H9 (cell line): Measurements from ENCODE around the gene ENPEP. TPM values are rescaled to one million over a fixed set of nuclear protein-coding genes. Genes with fewer than 3 reads are reported as not detected.

Experiments used
- DNase-seq: peaks from one replicate; pipeline ENCODE4 v3.0.0-alpha.2; 2017
- H2AFZ ChIP-seq: one replicate; pipeline ENCODE4 v1.6.1; 2013; ENCODE audit warnings: mild to moderate bottlenecking, low read length, control low read depth, moderate library complexity
- H2AK5ac ChIP-seq: 2 replicates; pipeline ENCODE4 v1.6.1; 2013; ENCODE audit warnings: low read length, control low read depth, mixed read lengths; ENCODE audit not compliant: insufficient read length
- H2BK120ac ChIP-seq: one replicate; pipeline ENCODE4 v1.6.1; 2013; ENCODE audit warnings: low read depth, mild to moderate bottlenecking, low read length, control low read depth, inconsistent platforms; ENCODE audit not compliant: poor library complexity, severe bottlenecking
- H2BK12ac ChIP-seq: 2 replicates; pipeline ENCODE4 v1.6.1; 2013; ENCODE audit warnings: low read length, control low read depth, mixed read lengths, low read depth; ENCODE audit not compliant: insufficient read length
- H2BK15ac ChIP-seq: 2 replicates; pipeline ENCODE4 v1.6.1; 2013; ENCODE audit warnings: low read depth, low read length, control low read depth
- H2BK20ac ChIP-seq: one replicate; pipeline ENCODE4 v1.6.1; 2013; ENCODE audit warnings: low read depth, mild to moderate bottlenecking, low read length, control low read depth, inconsistent platforms; ENCODE audit not compliant: poor library complexity, severe bottlenecking
- H2BK5ac ChIP-seq: 2 replicates; pipeline ENCODE4 v1.6.1; 2013; ENCODE audit warnings: low read length, control low read depth, mixed read lengths; ENCODE audit not compliant: insufficient read length
- H3K14ac ChIP-seq: 2 replicates; pipeline ENCODE4 v1.6.1; 2013; ENCODE audit warnings: low read length, control low read depth; ENCODE audit not compliant: insufficient read depth
- H3K18ac ChIP-seq: 2 replicates; pipeline ENCODE4 v1.6.1; 2013; ENCODE audit warnings: low read depth, mild to moderate bottlenecking, mixed read lengths, low read length, control low read depth; ENCODE audit not compliant: insufficient read length
- H3K23ac ChIP-seq: 2 replicates; pipeline ENCODE4 v1.6.1; 2013; ENCODE audit warnings: low read length, control low read depth, mixed read lengths, low read depth; ENCODE audit not compliant: insufficient read length
- H3K23me2 ChIP-seq: 2 replicates; pipeline ENCODE4 v1.6.1; 2013; ENCODE audit warnings: low read depth, mild to moderate bottlenecking, mixed read lengths, low read length, control low read depth; ENCODE audit not compliant: insufficient read length, poor library complexity, severe bottlenecking
- H3K27ac ChIP-seq: 2 replicates; pipeline ENCODE4 v1.5.1; 2013; ENCODE audit warnings: low read length, control low read depth, mixed read lengths, low read depth; ENCODE audit not compliant: insufficient read length
- H3K27me3 ChIP-seq: 2 replicates; pipeline ENCODE4 v1.6.1; 2013; ENCODE audit warnings: low read length, control low read depth, inconsistent platforms; ENCODE audit not compliant: insufficient read depth
- H3K4ac ChIP-seq: 2 replicates; pipeline ENCODE4 v1.6.1; 2013; ENCODE audit warnings: low read depth, mild to moderate bottlenecking, control low read depth, inconsistent platforms, low read length, moderate library complexity
- H3K4me1 ChIP-seq: 2 replicates; pipeline ENCODE4 v1.6.1; 2013; ENCODE audit warnings: low read length, control low read depth, inconsistent platforms; ENCODE audit not compliant: insufficient read depth
- H3K4me2 ChIP-seq: 2 replicates; pipeline ENCODE4 v1.6.1; 2013; ENCODE audit warnings: low read length, control low read depth, mixed read lengths; ENCODE audit not compliant: insufficient read length, insufficient read depth
- H3K56ac ChIP-seq: 2 replicates; pipeline ENCODE4 v1.6.1; 2013; ENCODE audit warnings: low read depth, mild to moderate bottlenecking, mixed read lengths, low read length, control low read depth; ENCODE audit not compliant: insufficient read length
- H3K79me1 ChIP-seq: 2 replicates; pipeline ENCODE4 v1.6.1; 2013; ENCODE audit warnings: low read depth, mild to moderate bottlenecking, moderate library complexity, low read length, control low read depth, inconsistent platforms; ENCODE audit not compliant: insufficient read depth, poor library complexity, severe bottlenecking
- H3K79me2 ChIP-seq: 2 replicates; pipeline ENCODE4 v1.6.1; 2013; ENCODE audit warnings: low read length, control low read depth, inconsistent platforms; ENCODE audit not compliant: insufficient read depth
- H3K9ac ChIP-seq: 2 replicates; pipeline ENCODE4 v1.6.1; 2013; ENCODE audit warnings: low read length, control low read depth, mixed read lengths; ENCODE audit not compliant: insufficient read length; ENCODE audit errors: extremely low read depth
- H3K9me3 ChIP-seq: one replicate; pipeline ENCODE4 v1.6.1; 2013; ENCODE audit warnings: low read depth, low read length, inconsistent platforms; ENCODE audit not compliant: control insufficient read depth
- H3T11ph ChIP-seq: one replicate; pipeline ENCODE4 v1.6.1; 2013; ENCODE audit warnings: mild to moderate bottlenecking, low read length, control low read depth, inconsistent platforms
- H4K20me1 ChIP-seq: one replicate; pipeline ENCODE4 v1.6.1; 2013; ENCODE audit not compliant: control insufficient read depth, insufficient read length, insufficient read depth
- H4K5ac ChIP-seq: 2 replicates; pipeline ENCODE4 v1.6.1; 2013; ENCODE audit warnings: low read depth, mild to moderate bottlenecking, mixed read lengths, low read length, control low read depth; ENCODE audit not compliant: insufficient read length
- H4K8ac ChIP-seq: replicated peaks from 2 replicates; pipeline ENCODE4 v1.6.1; 2013; ENCODE audit warnings: low read length, control low read depth, mixed read lengths, low read depth; ENCODE audit not compliant: insufficient read length
- H4K91ac ChIP-seq: 2 replicates; pipeline ENCODE4 v1.6.1; 2013; ENCODE audit warnings: low read depth, mild to moderate bottlenecking, moderate library complexity, mixed read lengths, low read length, control low read depth; ENCODE audit not compliant: insufficient read length
- H3K27ac Mint-ChIP-seq, 3 experiments: 2 replicates in 2 of 3; 3 replicates in 1 of 3; pipeline ENCODE4 v1.8.0; 2020 to 2021; ENCODE audit warnings: mixed read lengths in 3 of 3, mild to moderate bottlenecking in 1 of 3, moderate library complexity in 1 of 3
- H3K27me3 Mint-ChIP-seq: 2 replicates; pipeline ENCODE4 v1.8.0; 2021; ENCODE audit warnings: low read depth, mild to moderate bottlenecking, moderate library complexity, mixed read lengths
- H3K36me3 Mint-ChIP-seq, 3 experiments: 2 replicates in 2 of 3; 3 replicates in 1 of 3; pipeline ENCODE4 v1.8.0; 2020 to 2021; ENCODE audit warnings: low read depth in 3 of 3, mixed read lengths in 3 of 3; ENCODE audit not compliant: insufficient read depth in 1 of 3
- H3K4me1 Mint-ChIP-seq, 2 experiments: 2 replicates each; pipeline ENCODE4 v1.8.0; 2020; ENCODE audit warnings: mixed read lengths in 2 of 2
- H3K4me3 Mint-ChIP-seq, 2 experiments: 2 replicates in 1 of 2; 3 replicates in 1 of 2; pipeline ENCODE4 v1.8.0; 2020 to 2021; ENCODE audit warnings: mild to moderate bottlenecking in 2 of 2, mixed read lengths in 2 of 2, moderate library complexity in 1 of 2
- H3K9me3 Mint-ChIP-seq, 2 experiments: 2 replicates in 1 of 2; 3 replicates in 1 of 2; pipeline ENCODE4 v1.8.0; 2020; ENCODE audit warnings: mild to moderate bottlenecking in 2 of 2, mixed read lengths in 2 of 2, moderate library complexity in 1 of 2
- CTCF ChIP-seq: fragments of 200-600 bp; sonication (generic); conservative IDR thresholded peaks from 3 replicates; pipeline ENCODE4 v1.8.0; 2021; ENCODE audit warnings: antibody characterized with exemption, mild to moderate bottlenecking
- WGBS: extraction: QIAGEN DNeasy Blood & Tissue Kit; methylation state at CpG from one replicate; pipeline ENCODE4 v1.1.7; 2013; ENCODE audit warnings: missing lambda C conversion rate, low lambda C conversion rate, mixed read lengths; ENCODE audit not compliant: insufficient read length; ENCODE audit errors: extremely low coverage; 5-methylcytosine and 5-hydroxymethylcytosine counted together
- total RNA-seq: library from RNA; stranded (reverse); gene quantifications from 2 replicates; pipeline ENCODE4 v1.2.1, GENCODE V29; 2021

The ENPEP gene
- total RNA-seq, 1 experiment from 2014 or later, result 0.44 TPM

- H2BK120ac ChIP-seq, result no peak overlapping the region
- no peaks in the 10 kb centered on the region for H3K23me2 ChIP-seq
- no peaks in the 10 kb centered on the region for H3K36me3 Mint-ChIP-seq
- H3K9ac ChIP-seq, result no peak overlapping the region
- H2BK12ac ChIP-seq, result no peak overlapping the region
- H3K27ac ChIP-seq, result no peak overlapping the region
- no peaks in the 10 kb centered on the region for H3K9me3 Mint-ChIP-seq
- no peak overlapping the region for H3K27ac Mint-ChIP-seq
- no peak overlapping the region for H2AK5ac ChIP-seq
- H3K4ac ChIP-seq, result no peak overlapping the region
- H2AFZ ChIP-seq, result no peak overlapping the region
- no peak overlapping the region for H3K23ac ChIP-seq
- H4K8ac ChIP-seq, result no peak overlapping the region
- DNase-seq, result no peak
- H3K79me1 ChIP-seq, result no peaks in the 10 kb centered on the region
- H3K4me1 ChIP-seq, result no peaks in the 10 kb centered on the region; the same call in 1 of the 2 replicates
- no peaks in the 10 kb centered on the region for H3K27me3 ChIP-seq
- H2BK5ac ChIP-seq, result no peak overlapping the region
- no CpG with 5 or more reads among the region's 5 CpGs for WGBS
- H3K18ac ChIP-seq, result no peak overlapping the region
- no peak overlapping the region for H2BK20ac ChIP-seq
- H3K27me3 Mint-ChIP-seq, result peaks cover 1% of the 10 kb centered on the region; the same call in 1 of the 2 replicates
- H4K20me1 ChIP-seq, result no peaks in the 10 kb centered on the region
- no peak for TF ChIP-seq CTCF
- H3K14ac ChIP-seq, result no peak overlapping the region
- no peak overlapping the region for H2BK15ac ChIP-seq
- no peaks in the 10 kb centered on the region; the same call in 1 of the 2 replicates for H3K79me2 ChIP-seq
- peaks cover 10 to 19% of the 10 kb centered on the region in 2 experiments for H3K4me1 Mint-ChIP-seq
- H3K56ac ChIP-seq, result no peak overlapping the region
- no peaks in the 10 kb centered on the region for H3K9me3 ChIP-seq
- no peak overlapping the region for H4K91ac ChIP-seq
- no peak overlapping the region for H4K5ac ChIP-seq
- no peak overlapping the region for H3K4me3 Mint-ChIP-seq
- H3K4me2 ChIP-seq, result no peak overlapping the region
- H3T11ph ChIP-seq, result no peak overlapping the region
Measured at GRCh38 chr4:110492522-110492921, 16.6 kb downstream of the ENPEP start.
